DOHH2 (cell line): ENCODE measurements around the gene KRT85.

Experiments
- H3F3A ChIP-seq: fragments of 200-600 bp; sonication (generic), shearing (Covaris generic); 2 replicates; pipeline ENCODE4 v1.6.0; 2016; ENCODE audit warnings: antibody characterized with exemption, mild to moderate bottlenecking; ENCODE audit not compliant: control insufficient read depth, insufficient read depth
- H3K27ac ChIP-seq: fragments of 200-600 bp; sonication (generic); 2 replicates; pipeline ENCODE4 v1.5.1; 2014; ENCODE audit warnings: low read depth, mild to moderate bottlenecking, low read length, moderate library complexity
- H3K27me3 ChIP-seq: fragments of 200-600 bp; sonication (generic); 2 replicates; pipeline ENCODE4 v1.6.1; 2014; ENCODE audit warnings: mild to moderate bottlenecking, low read length, mixed read lengths; ENCODE audit not compliant: control insufficient read depth
- H3K36me3 ChIP-seq: fragments of 200-600 bp; sonication (generic); 2 replicates; pipeline ENCODE4 v1.6.1; 2014; ENCODE audit warnings: mild to moderate bottlenecking, low read length, moderate library complexity, mixed read lengths; ENCODE audit not compliant: control insufficient read depth
- H3K4me1 ChIP-seq: fragments of 200-600 bp; sonication (generic); 2 replicates; pipeline ENCODE4 v1.6.1; 2014; ENCODE audit warnings: mild to moderate bottlenecking, low read length, mixed read lengths; ENCODE audit not compliant: control insufficient read depth
- H3K4me2 ChIP-seq: fragments of 200-600 bp; sonication (generic); 2 replicates; pipeline ENCODE4 v1.6.0; 2014; ENCODE audit warnings: mild to moderate bottlenecking, low read length, moderate library complexity
- H3K4me3 ChIP-seq: fragments of 200-600 bp; sonication (generic); 2 replicates; pipeline ENCODE4 v1.5.1; 2014; ENCODE audit warnings: mild to moderate bottlenecking, low read length, mixed read lengths
- H3K79me2 ChIP-seq: fragments of 200-600 bp; sonication (generic); 2 replicates; pipeline ENCODE4 v1.6.1; 2014; ENCODE audit warnings: mild to moderate bottlenecking, low read length, mixed read lengths; ENCODE audit not compliant: control insufficient read depth
- H3K9me2 ChIP-seq: fragments of 200-600 bp; sonication (generic); replicated peaks from 2 replicates; pipeline ENCODE4 v1.6.1; 2014; ENCODE audit warnings: mild to moderate bottlenecking, low read length, mixed read lengths; ENCODE audit not compliant: control insufficient read depth
- H3K9me3 ChIP-seq: fragments of 200-600 bp; sonication (generic); 2 replicates; pipeline ENCODE4 v1.6.1; 2014; ENCODE audit warnings: antibody characterized with exemption, low read length, mixed read lengths; ENCODE audit not compliant: control insufficient read depth, insufficient read depth
- H4K20me1 ChIP-seq: fragments of 200-600 bp; sonication (generic); 2 replicates; pipeline ENCODE4 v1.6.0; 2014; ENCODE audit warnings: low read depth, mild to moderate bottlenecking, antibody characterized with exemption, low read length, moderate library complexity; ENCODE audit not compliant: control insufficient read depth, insufficient read depth
- CTCF ChIP-seq: fragments of 200-600 bp; sonication (generic); IDR thresholded peaks from one replicate; pipeline ENCODE4 v1.5.1; 2014; ENCODE audit warnings: antibody characterized with exemption, mild to moderate bottlenecking, low read depth, low read length; ENCODE audit not compliant: poor library complexity, severe bottlenecking
- EZH2phosphoT487 ChIP-seq: fragments of 200-600 bp; sonication (generic); IDR thresholded peaks from 2 replicates; pipeline ENCODE4 v1.6.1; 2017; ENCODE audit warnings: borderline replicate concordance, mild to moderate bottlenecking, antibody characterized with exemption, low read length, moderate library complexity, mixed read lengths

Gene KRT85

GRCh38 chr12:52364901-52365489 is 2.3 kb downstream of the KRT85 start:
- no peaks in the 10 kb centered on the region for H3K4me1 ChIP-seq
- H3K27me3 ChIP-seq: peaks cover 7% of the 10 kb centered on the region
- H3K79me2 ChIP-seq: no peaks in the 10 kb centered on the region
- TF ChIP-seq EZH2phosphoT487 (no peak), CTCF (no peak)
- H3K9me3 ChIP-seq: no peaks in the 10 kb centered on the region
- no peak overlapping the region for H3K4me3 ChIP-seq
- no peaks in the 10 kb centered on the region for H3K9me2 ChIP-seq
- H3K4me2 ChIP-seq: no peak overlapping the region
- no peaks in the 10 kb centered on the region for H3K36me3 ChIP-seq
- H3K27ac ChIP-seq: no peak overlapping the region
- H3F3A ChIP-seq: no peaks in the 10 kb centered on the region
- H4K20me1 ChIP-seq: no peaks in the 10 kb centered on the region

GRCh38 chr12:52364061-52364460 is 3.2 kb downstream of the KRT85 start:
- TF ChIP-seq EZH2phosphoT487 (no peak), CTCF (no peak)
- Histone ChIP-seq H4K20me1 (no peaks in the 10 kb centered on the region), H3K4me1 (peaks cover 7% of the 10 kb centered on the region), H3K4me2 (no peak overlapping the region), H3K79me2 (no peaks in the 10 kb centered on the region), H3F3A (peaks cover under 1% of the 10 kb centered on the region; the same call in 1 of the 2 replicates), H3K27me3 (peaks cover 7% of the 10 kb centered on the region), H3K27ac (no peak overlapping the region), H3K9me2 (no peaks in the 10 kb centered on the region), H3K9me3 (no peaks in the 10 kb centered on the region), H3K4me3 (no peak overlapping the region), H3K36me3 (no peaks in the 10 kb centered on the region)

- no peak overlapping the region for H3K4me2 ChIP-seq
- H3K36me3 ChIP-seq: no peaks in the 10 kb centered on the region
- peaks cover under 1% of the 10 kb centered on the region for H3K27me3 ChIP-seq
- 0 out of 2 replicates have a peak, but pooled peaks cover 2% of the 10 kb centered on the region for H4K20me1 ChIP-seq
- TF ChIP-seq EZH2phosphoT487: no peak
- no peak for TF ChIP-seq CTCF
- peaks cover 16% of the 10 kb centered on the region for H3K4me1 ChIP-seq
- H3K79me2 ChIP-seq: no peaks in the 10 kb centered on the region
- H3K9me3 ChIP-seq: no peaks in the 10 kb centered on the region
- H3F3A ChIP-seq: peaks cover 4% of the 10 kb centered on the region; the same call in 1 of the 2 replicates
- no peaks in the 10 kb centered on the region for H3K9me2 ChIP-seq
- H3K4me3 ChIP-seq: no peak overlapping the region
- no peak overlapping the region for H3K27ac ChIP-seq
Measured at GRCh38 chr12:52363111-52363679, 4.1 kb downstream of the KRT85 start.
